GM12878 (cell line): ENCODE measurements around the gene B3GNT3. TPM values are rescaled to one million over a fixed set of nuclear protein-coding genes. Genes with fewer than 3 reads are reported as not detected.

ENCODE experiments used
- ATAC-seq: fragments of 200-7000 bp; cut with Tn5 transposase; 3 replicates; pipeline ENCODE4 v1.9.1; 2020; ENCODE audit warnings: mild to moderate bottlenecking, moderate library complexity
- BruUV-seq: library from RNA; stranded (reverse); fragments of 400-500 nt; replicated peaks from 2 replicates; lab custom pipeline; 2021; lab: Mats Ljungman, UMichigan
- CTCF ChIA-PET: fragments of 300-600 bp; sonication (Branson Sonifier 250); formaldehyde crosslinking; extraction: SDS; loops from one replicate; lab custom pipeline; 2021; ENCODE audit warnings: inconsistent platforms; lab: Yijun Ruan, JAX
- POLR2A ChIA-PET: fragments of 350-600 bp; formaldehyde crosslinking; extraction: SDS; loops from one replicate; lab custom pipeline; 2021; ENCODE audit warnings: inconsistent platforms; lab: Charles Lee
- RAD21 ChIA-PET: fragments of 300-600 bp; sonication (Branson Sonifier 250); formaldehyde crosslinking; loops from one replicate; lab custom pipeline; 2023; ENCODE audit warnings: antibody characterized with exemption; ENCODE audit not compliant: unreplicated experiment; lab: Charles Lee
- SMC1A ChIA-PET: fragments of 300-600 bp; sonication (Branson Sonifier 250); formaldehyde crosslinking; loops from one replicate; lab custom pipeline; 2023; ENCODE audit not compliant: unreplicated experiment, uncharacterized antibody; lab: Charles Lee
- DNase-seq: peaks from one replicate; pipeline ENCODE4 v3.0.0-alpha.2; 2011; ENCODE audit warnings: low read depth, low spot score
- FAIRE-seq: peaks from 3 replicates; lab custom pipeline; 2011; peaks lifted over from hg19 to GRCh38; lab: Jason Lieb, UNC
- H2AFZ ChIP-seq: 2 replicates; pipeline ENCODE4 v1.6.0; 2011; ENCODE audit warnings: low read depth, low read length, control low read depth; ENCODE audit not compliant: control insufficient read depth
- H3K27ac ChIP-seq: 2 replicates; pipeline ENCODE4 v1.5.1; 2011; ENCODE audit warnings: control low read depth; ENCODE audit not compliant: control insufficient read depth, insufficient read depth
- H3K27me3 ChIP-seq, 2 experiments: replicated peaks in 1 of 2; 2 replicates each; pipeline versions ENCODE4 v1.6.0 to v1.6.1; 2011; ENCODE audit warnings: low read length in 1 of 2; ENCODE audit not compliant: control insufficient read depth in 2 of 2, insufficient read depth in 2 of 2
- H3K36me3 ChIP-seq, 2 experiments: 2 replicates each; pipeline ENCODE4 v1.5.1; 2011; ENCODE audit warnings: low read length in 1 of 2; ENCODE audit not compliant: control insufficient read depth in 2 of 2, insufficient read depth in 2 of 2
- H3K4me1 ChIP-seq: 2 replicates; pipeline ENCODE4 v1.6.1; 2011; ENCODE audit warnings: mild to moderate bottlenecking, low read length, moderate library complexity, mixed read lengths; ENCODE audit not compliant: control insufficient read depth, insufficient read depth
- H3K4me2 ChIP-seq: 2 replicates; pipeline ENCODE4 v1.6.0; 2011; ENCODE audit warnings: control low read depth; ENCODE audit not compliant: control insufficient read depth, insufficient read depth
- H3K4me3 ChIP-seq: fragments of 200-600 bp; sonication (generic); 2 replicates; pipeline ENCODE4 v1.5.1; 2016
- H3K79me2 ChIP-seq: 2 replicates; pipeline ENCODE4 v1.6.0; 2011; ENCODE audit warnings: low read length; ENCODE audit not compliant: control insufficient read depth, insufficient read depth
- H3K9ac ChIP-seq: 2 replicates; pipeline ENCODE4 v1.8.0; 2011; ENCODE audit warnings: low read length, control low read depth, mixed read lengths; ENCODE audit not compliant: control insufficient read depth, insufficient read depth
- H3K9me3 ChIP-seq: replicated peaks from 3 replicates; pipeline ENCODE4 v1.5.1; 2011; ENCODE audit warnings: mild to moderate bottlenecking, low read length; ENCODE audit not compliant: control insufficient read depth, insufficient read depth
- H4K20me1 ChIP-seq: 2 replicates; pipeline ENCODE4 v1.6.0; 2011; ENCODE audit not compliant: control insufficient read depth, insufficient read depth
- CBX3 ChIP-seq: fragments of 200-600 bp; sonication (generic); IDR thresholded peaks from 2 replicates; pipeline ENCODE4 v1.6.1; 2016; ENCODE audit warnings: low read depth, borderline replicate concordance
- NRF1 ChIP-seq: conservative IDR thresholded peaks from 2 replicates; pipeline ENCODE4 v1.6.1; 2011; ENCODE audit warnings: mild to moderate bottlenecking, low read depth, low read length, improper control_type of control experiment
- WGBS: methylation state at CpG from one replicate; pipeline ENCODE4 v1.1.6; 2016; ENCODE audit warnings: low lambda C conversion rate; ENCODE audit not compliant: insufficient replicate concordance, insufficient coverage; ENCODE audit errors: missing lambda C conversion rate; 5-methylcytosine and 5-hydroxymethylcytosine counted together
- in situ Hi-C: fragments of 300-500 bp; cut with MboI; formaldehyde crosslinking; loops from 9 replicates; pipeline ENCODE4 v1.14.3; 2018; ENCODE audit warnings: mixed read lengths
- intact Hi-C: fragments of 100-400 bp; cut with micrococcal nuclease; formaldehyde crosslinking; loops from one replicate; pipeline ENCODE4 v1.14.2; 2022; ENCODE audit not compliant: unreplicated experiment
- polyA plus RNA-seq, 11 experiments: library from polyadenylated mRNA; depleted of rRNA in 4 of 11; unstranded in 6 of 11; stranded (reverse) in 5 of 11; fragments of >200 nt; fragmentation: Nextera tagmentation in 4 of 11; fragmentation: Illumina TruSeq in 1 of 11; extraction: Ambion mirVana in 4 of 11; extraction: Trizol in 1 of 11; gene quantifications; 1 replicate in 1 of 11; 2 replicates in 10 of 11; pipeline versions ENCODE4 v1.2.1 to v1.2.3, GENCODE V29; 2011 to 2016; ENCODE audit warnings: inconsistent platforms in 2 of 11, missing spikeins in 2 of 11, low read depth in 1 of 11
- total RNA-seq, 4 experiments: library from RNA; depleted of rRNA in 3 of 4; stranded (reverse); fragments of >200 nt in 3 of 4; fragmentation: Illumina TruSeq in 1 of 4; extraction: Trizol in 1 of 4; gene quantifications; 2 replicates each; pipeline versions ENCODE4 v1.2.1 to v1.2.3, GENCODE V29; 2013 to 2021
- TF ChIP-seq, protein P1 (sequence below): fragments of 450-650 bp; IDR thresholded peaks from 2 replicates; pipeline ENCODE4 v1.6.1; 2017; ENCODE audit warnings: borderline replicate concordance
- TF ChIP-seq, protein P2 (sequence below): fragments of 450-650 bp; IDR thresholded peaks from 2 replicates; pipeline ENCODE4 v1.6.1; 2014; ENCODE audit warnings: mild to moderate bottlenecking
- TF ChIP-seq, protein P3 (sequence below): fragments of 450-650 bp; IDR thresholded peaks from 2 replicates; pipeline ENCODE4 v1.6.1; 2018; ENCODE audit warnings: borderline replicate concordance, mild to moderate bottlenecking; ENCODE audit not compliant: partially characterized antibody

B3GNT3 gene
- total and polyA plus RNA-seq, 10 of the 15 experiments (the other 5 are each of a cell fraction or from before 2014, with no cell fraction given) = not detected

DNA sequence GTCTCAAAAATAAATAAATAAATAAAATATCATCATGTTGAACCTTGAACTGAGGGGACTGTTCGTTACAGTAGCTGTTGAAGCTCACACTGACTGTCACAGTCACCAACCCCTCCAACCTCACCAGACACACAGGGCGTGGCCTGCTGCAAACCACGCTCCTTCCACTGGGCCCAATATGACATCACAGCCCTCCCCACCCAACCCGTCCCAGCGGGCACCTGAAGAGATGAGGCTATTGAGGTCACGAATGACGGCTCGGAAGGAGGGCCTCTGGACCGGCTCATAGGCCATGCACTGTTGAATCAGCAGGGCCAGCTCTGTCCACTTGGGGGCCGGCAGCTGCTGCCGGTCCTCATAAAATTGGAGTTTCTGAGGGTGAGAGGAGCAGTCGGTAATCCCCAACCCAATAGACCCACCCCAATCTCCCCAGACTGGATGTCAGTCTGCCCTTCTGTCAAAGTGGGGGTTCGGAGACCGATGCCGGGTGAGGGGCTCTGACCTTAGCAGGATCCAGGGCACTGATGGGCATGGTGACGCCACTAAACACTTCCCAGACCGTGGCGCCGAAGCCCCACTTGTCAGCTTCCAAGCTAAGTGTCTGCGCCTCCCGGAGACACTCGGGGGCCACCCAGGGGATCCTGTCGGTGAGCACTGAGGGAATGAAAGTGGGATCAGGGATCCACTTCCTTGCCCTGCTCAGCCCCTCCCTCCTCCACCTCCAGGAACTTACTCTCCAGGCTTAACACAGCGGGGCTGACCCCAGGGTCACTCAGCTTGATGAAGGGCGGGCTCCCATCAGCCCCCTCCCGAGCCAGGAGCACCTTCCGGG, 39.6 kb downstream of the B3GNT3 start:
- Histone ChIP-seq H3K27ac (no peak overlapping the region), H3K4me1 (no peaks in the 10 kb centered on the region), H3K4me2 (no peak overlapping the region), H3K79me2 (no peaks in the 10 kb centered on the region), H3K27me3 (no peaks in the 10 kb centered on the region), H4K20me1 (no peaks in the 10 kb centered on the region), H3K4me3 (no peak overlapping the region), H3K9me3 (no peaks in the 10 kb centered on the region; the same call in 2 of the 3 replicates), H3K9ac (no peak overlapping the region), H3K36me3 (peaks cover 6 to 19% of the 10 kb centered on the region in 2 experiments), H2AFZ (no peak overlapping the region)
- intact Hi-C loops = no loop called here
- POLR2A ChIA-PET = interaction anchor here (0.5 to 0.6 kb wide), 2 partner anchors 29 to 753 kb away, joined by 3 read pairs; no protein-coding TSS in a partner anchor
- no peak for DNase-seq
- ATAC-seq = no peak
- TF ChIP-seq, protein P1, sequence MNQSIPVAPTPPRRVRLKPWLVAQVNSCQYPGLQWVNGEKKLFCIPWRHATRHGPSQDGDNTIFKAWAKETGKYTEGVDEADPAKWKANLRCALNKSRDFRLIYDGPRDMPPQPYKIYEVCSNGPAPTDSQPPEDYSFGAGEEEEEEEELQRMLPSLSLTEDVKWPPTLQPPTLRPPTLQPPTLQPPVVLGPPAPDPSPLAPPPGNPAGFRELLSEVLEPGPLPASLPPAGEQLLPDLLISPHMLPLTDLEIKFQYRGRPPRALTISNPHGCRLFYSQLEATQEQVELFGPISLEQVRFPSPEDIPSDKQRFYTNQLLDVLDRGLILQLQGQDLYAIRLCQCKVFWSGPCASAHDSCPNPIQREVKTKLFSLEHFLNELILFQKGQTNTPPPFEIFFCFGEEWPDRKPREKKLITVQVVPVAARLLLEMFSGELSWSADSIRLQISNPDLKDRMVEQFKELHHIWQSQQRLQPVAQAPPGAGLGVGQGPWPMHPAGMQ = no peak
- TF ChIP-seq, protein P2, sequence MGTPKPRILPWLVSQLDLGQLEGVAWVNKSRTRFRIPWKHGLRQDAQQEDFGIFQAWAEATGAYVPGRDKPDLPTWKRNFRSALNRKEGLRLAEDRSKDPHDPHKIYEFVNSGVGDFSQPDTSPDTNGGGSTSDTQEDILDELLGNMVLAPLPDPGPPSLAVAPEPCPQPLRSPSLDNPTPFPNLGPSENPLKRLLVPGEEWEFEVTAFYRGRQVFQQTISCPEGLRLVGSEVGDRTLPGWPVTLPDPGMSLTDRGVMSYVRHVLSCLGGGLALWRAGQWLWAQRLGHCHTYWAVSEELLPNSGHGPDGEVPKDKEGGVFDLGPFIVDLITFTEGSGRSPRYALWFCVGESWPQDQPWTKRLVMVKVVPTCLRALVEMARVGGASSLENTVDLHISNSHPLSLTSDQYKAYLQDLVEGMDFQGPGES = no peak
- TF ChIP-seq, protein P3, sequence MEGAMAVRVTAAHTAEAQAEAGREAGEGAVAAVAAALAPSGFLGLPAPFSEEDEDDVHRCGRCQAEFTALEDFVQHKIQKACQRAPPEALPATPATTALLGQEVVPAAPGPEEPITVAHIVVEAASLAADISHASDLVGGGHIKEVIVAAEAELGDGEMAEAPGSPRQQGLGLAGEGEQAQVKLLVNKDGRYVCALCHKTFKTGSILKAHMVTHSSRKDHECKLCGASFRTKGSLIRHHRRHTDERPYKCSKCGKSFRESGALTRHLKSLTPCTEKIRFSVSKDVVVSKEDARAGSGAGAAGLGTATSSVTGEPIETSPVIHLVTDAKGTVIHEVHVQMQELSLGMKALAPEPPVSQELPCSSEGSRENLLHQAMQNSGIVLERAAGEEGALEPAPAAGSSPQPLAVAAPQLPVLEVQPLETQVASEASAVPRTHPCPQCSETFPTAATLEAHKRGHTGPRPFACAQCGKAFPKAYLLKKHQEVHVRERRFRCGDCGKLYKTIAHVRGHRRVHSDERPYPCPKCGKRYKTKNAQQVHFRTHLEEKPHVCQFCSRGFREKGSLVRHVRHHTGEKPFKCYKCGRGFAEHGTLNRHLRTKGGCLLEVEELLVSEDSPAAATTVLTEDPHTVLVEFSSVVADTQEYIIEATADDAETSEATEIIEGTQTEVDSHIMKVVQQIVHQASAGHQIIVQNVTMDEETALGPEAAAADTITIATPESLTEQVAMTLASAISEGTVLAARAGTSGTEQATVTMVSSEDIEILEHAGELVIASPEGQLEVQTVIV = no peak
- TF ChIP-seq NRF1 (no peak), CBX3 (no peak)
- no TSS peak for BruUV-seq
- 94% methylated on average over 27 of the region's 27 CpGs for WGBS
- in situ Hi-C loops = no loop called here
- CTCF ChIA-PET = no interaction called here
- SMC1A ChIA-PET = interaction anchor here (1.3 kb wide), 1 partner anchor 25 kb away, joined by 3 read pairs; the partner anchor contains the start of gene RPL18A
- no peak for FAIRE-seq
- RAD21 ChIA-PET = no interaction called here
